ENCODE results near the gene EFL1. TPM values are rescaled to one million over a fixed set of nuclear protein-coding genes. Genes with fewer than 3 reads are reported as not detected.
"Not testable (repeated sequence)": the region's sequence is repeated elsewhere in the genome, so short reads cannot be mapped to it uniquely, and the experiment has no call there.

The EFL1 gene
- total and polyA plus RNA-seq, 10 of the 15 experiments (the other 5 are each of a cell fraction or from before 2014, with no cell fraction given): 6.2 to 42.3 (median 24.7) TPM

DNA sequence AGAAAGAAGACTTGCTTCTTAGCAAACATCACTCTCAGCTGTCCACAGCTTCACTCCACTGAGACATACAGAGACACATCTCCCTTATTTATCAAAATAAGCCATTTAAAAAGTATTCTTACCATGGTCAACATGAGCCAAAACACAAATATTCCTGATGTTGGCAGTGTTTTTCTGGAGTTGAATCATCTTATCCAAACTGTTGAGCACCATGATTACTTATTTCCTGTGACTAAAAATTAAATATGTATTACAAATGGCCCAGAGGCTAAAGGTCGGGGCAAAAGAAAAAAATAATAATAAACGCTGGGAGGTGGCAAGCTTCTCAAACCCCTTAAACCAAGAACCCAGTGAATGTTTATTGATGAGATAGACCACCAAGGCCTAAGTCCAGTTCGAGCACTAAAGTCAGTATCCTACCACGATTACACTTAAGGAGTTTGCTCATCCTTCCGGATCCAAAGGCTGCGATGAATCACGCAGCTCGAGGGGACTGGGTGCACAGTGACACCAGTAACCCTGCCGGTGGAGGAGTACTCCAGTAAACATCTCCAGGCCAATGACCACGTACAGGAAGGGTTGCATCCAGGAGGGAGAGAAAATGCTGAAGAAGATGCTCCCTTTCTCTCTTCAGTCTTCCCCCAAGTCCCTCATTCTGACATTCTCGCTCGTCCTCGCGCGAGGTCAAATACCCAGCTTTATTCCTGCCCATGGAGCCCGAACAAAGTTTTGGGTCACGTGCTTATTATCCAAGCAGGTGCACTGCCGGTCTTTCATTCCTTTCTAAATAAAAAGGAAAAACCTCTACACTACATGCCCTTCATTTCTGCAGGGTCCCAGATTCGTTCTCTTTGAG lies 740 bp downstream of the EFL1 start:
- ChIA-PET CTCF (interaction anchor here (0.9 to 1.3 kb wide), 3 partner anchors 9 to 269 kb away, joined by 4 to 5 read pairs (median 4); no protein-coding TSS in a partner anchor), SMC1A (ENCODE audit: uncharacterized antibody, unreplicated experiment) (interaction anchor here (1.0 kb wide), 1 partner anchor 18 kb away, joined by 5 read pairs; no protein-coding TSS in a partner anchor), POLR2A (interaction anchor here (1.1 kb wide), 1 partner anchor 25 kb away, joined by 4 read pairs; no protein-coding TSS in a partner anchor)
- H3K9me3 ChIP-seq (replicated peaks; ENCODE audit: control insufficient read depth, insufficient read depth, low read length); RAD21 ChIA-PET (ENCODE audit: unreplicated experiment); H3K4me1 ChIP-seq (ENCODE audit: control insufficient read depth, insufficient read depth, low read length); H4K20me1 ChIP-seq (ENCODE audit: control insufficient read depth, insufficient read depth); H3K36me3 ChIP-seq (ENCODE audit: control insufficient read depth in 2 of 2, insufficient read depth in 2 of 2, low read length in 1 of 2); in situ Hi-C loops (cut with MboI); DNase-seq (ENCODE audit: low read depth, low spot score); H3K27me3 ChIP-seq (replicated peaks in 1 of 2; ENCODE audit: control insufficient read depth in 2 of 2, insufficient read depth in 2 of 2, low read length in 1 of 2); BruUV-seq (replicated peaks): not testable (repeated sequence)
- peak overlapping the region; percentile 69 for H3K27ac ChIP-seq (ENCODE audit: control insufficient read depth, insufficient read depth)
- H2AFZ ChIP-seq (ENCODE audit: control insufficient read depth, low read depth, low read length): peak overlapping the region; percentile 93
- intact Hi-C loops (cut with micrococcal nuclease; ENCODE audit: unreplicated experiment): loop anchor here (2.0 kb wide), 1 partner anchor 25 kb away; no protein-coding TSS in a partner anchor
- peaks cover 21% of the 10 kb centered on the region for H3K79me2 ChIP-seq (ENCODE audit: control insufficient read depth, insufficient read depth, low read length)
- WGBS (ENCODE audit: insufficient coverage, insufficient replicate concordance, low lambda C conversion rate, missing lambda C conversion rate): under 1% methylated on average over 18 of the region's 19 CpGs
- ATAC-seq (peak; percentile 35), FAIRE-seq (peak; percentile 64)
- peak overlapping the region; percentile 73 for H3K9ac ChIP-seq (ENCODE audit: control insufficient read depth, insufficient read depth, low read length)
- TF ChIP-seq RAD51 (IDR thresholded peaks at IDR 0.05) (peak; percentile 82), ZBTB11 (CRISPR knock-in tag; IDR thresholded peaks at IDR 0.05) (peak; percentile 43; the same call in 1 of the 2 replicates), BHLHE40 (IDR thresholded peaks at IDR 0.05; ENCODE audit: borderline replicate concordance in 1 of 2, low read depth in 2 of 2, low read length in 1 of 2) (peak in 1 of 2 experiments; percentile 65; a peak in 2 of 4 replicates)
- TF ChIP-seq, protein P1, sequence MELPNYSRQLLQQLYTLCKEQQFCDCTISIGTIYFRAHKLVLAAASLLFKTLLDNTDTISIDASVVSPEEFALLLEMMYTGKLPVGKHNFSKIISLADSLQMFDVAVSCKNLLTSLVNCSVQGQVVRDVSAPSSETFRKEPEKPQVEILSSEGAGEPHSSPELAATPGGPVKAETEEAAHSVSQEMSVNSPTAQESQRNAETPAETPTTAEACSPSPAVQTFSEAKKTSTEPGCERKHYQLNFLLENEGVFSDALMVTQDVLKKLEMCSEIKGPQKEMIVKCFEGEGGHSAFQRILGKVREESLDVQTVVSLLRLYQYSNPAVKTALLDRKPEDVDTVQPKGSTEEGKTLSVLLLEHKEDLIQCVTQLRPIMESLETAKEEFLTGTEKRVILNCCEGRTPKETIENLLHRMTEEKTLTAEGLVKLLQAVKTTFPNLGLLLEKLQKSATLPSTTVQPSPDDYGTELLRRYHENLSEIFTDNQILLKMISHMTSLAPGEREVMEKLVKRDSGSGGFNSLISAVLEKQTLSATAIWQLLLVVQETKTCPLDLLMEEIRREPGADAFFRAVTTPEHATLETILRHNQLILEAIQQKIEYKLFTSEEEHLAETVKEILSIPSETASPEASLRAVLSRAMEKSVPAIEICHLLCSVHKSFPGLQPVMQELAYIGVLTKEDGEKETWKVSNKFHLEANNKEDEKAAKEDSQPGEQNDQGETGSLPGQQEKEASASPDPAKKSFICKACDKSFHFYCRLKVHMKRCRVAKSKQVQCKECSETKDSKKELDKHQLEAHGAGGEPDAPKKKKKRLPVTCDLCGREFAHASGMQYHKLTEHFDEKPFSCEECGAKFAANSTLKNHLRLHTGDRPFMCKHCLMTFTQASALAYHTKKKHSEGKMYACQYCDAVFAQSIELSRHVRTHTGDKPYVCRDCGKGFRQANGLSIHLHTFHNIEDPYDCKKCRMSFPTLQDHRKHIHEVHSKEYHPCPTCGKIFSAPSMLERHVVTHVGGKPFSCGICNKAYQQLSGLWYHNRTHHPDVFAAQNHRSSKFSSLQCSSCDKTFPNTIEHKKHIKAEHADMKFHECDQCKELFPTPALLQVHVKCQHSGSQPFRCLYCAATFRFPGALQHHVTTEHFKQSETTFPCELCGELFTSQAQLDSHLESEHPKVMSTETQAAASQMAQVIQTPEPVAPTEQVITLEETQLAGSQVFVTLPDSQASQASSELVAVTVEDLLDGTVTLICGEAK (IDR thresholded peaks at IDR 0.05; ENCODE audit: borderline replicate concordance): peak; percentile 43; the same call in 1 of the 2 replicates
- H3K4me3 ChIP-seq: peak overlapping the region; percentile 76
- peak overlapping the region; percentile 83 for H3K4me2 ChIP-seq (ENCODE audit: control insufficient read depth, insufficient read depth)

- H3K9ac ChIP-seq (ENCODE audit: control insufficient read depth, insufficient read depth, low read length); H3K36me3 ChIP-seq (ENCODE audit: control insufficient read depth in 2 of 2, insufficient read depth in 2 of 2, low read length in 1 of 2); CTCF ChIA-PET; POLR2A ChIA-PET; H3K27ac ChIP-seq (ENCODE audit: control insufficient read depth, insufficient read depth); in situ Hi-C loops (cut with MboI); DNase-seq (ENCODE audit: low read depth, low spot score); intact Hi-C loops (cut with micrococcal nuclease; ENCODE audit: unreplicated experiment); H3K9me3 ChIP-seq (replicated peaks; ENCODE audit: control insufficient read depth, insufficient read depth, low read length); SMC1A ChIA-PET (ENCODE audit: uncharacterized antibody, unreplicated experiment); H3K4me1 ChIP-seq (ENCODE audit: control insufficient read depth, insufficient read depth, low read length); RAD21 ChIA-PET (ENCODE audit: unreplicated experiment); H3K79me2 ChIP-seq (ENCODE audit: control insufficient read depth, insufficient read depth, low read length); H3K4me3 ChIP-seq; H3K4me2 ChIP-seq (ENCODE audit: control insufficient read depth, insufficient read depth); H2AFZ ChIP-seq (ENCODE audit: control insufficient read depth, low read depth, low read length); ATAC-seq; H3K27me3 ChIP-seq (replicated peaks in 1 of 2; ENCODE audit: control insufficient read depth in 2 of 2, insufficient read depth in 2 of 2, low read length in 1 of 2); FAIRE-seq; BruUV-seq (replicated peaks); H4K20me1 ChIP-seq (ENCODE audit: control insufficient read depth, insufficient read depth): not testable (repeated sequence)
- 41% methylated on average over 3 of the region's 3 CpGs for WGBS (ENCODE audit: insufficient coverage, insufficient replicate concordance, low lambda C conversion rate, missing lambda C conversion rate)
Observed at GRCh38 chr15:82248261-82248660, 14.3 kb downstream of the EFL1 start.

All from GM12878 (cell line).